A549 (cell line): Measurements from ENCODE around the gene RNU1-2.
"Not testable (repeated sequence)": the region's sequence is repeated elsewhere in the genome, so short reads cannot be mapped to it uniquely, and the experiment has no call there.

ENCODE experiments used
- CBX2 ChIP-seq: fragments of 200-600 bp; sonication (generic); IDR thresholded peaks from 2 replicates; pipeline ENCODE4 v1.6.1; 2016; ENCODE audit warnings: low read depth, mild to moderate bottlenecking, borderline replicate concordance
- CEBPB ChIP-seq, 2 experiments: fragments of >200 bp in 1 of 2; sonication (Bioruptor Twin) in 1 of 2; formaldehyde crosslinking in 1 of 2; IDR thresholded peaks; 2 replicates each; pipeline ENCODE4 v1.6.1; 2012 to 2016
- ELK1 ChIP-seq: fragments of 150-350 bp; IDR thresholded peaks from 2 replicates; pipeline ENCODE4 v1.6.1; 2014; ENCODE audit warnings: low read depth, mild to moderate bottlenecking, low read length
- HMGXB4 ChIP-seq: fragments of 250-450 bp; sonication (Bioruptor Pico); IDR thresholded peaks from 2 replicates; pipeline ENCODE4 v1.5.0; 2021; ENCODE audit warnings: mild to moderate bottlenecking, moderate library complexity, borderline replicate concordance
- NPAS2 ChIP-seq: fragments of 250-450 bp; sonication (Bioruptor Pico); IDR thresholded peaks from 2 replicates; pipeline ENCODE4 v1.8.0; 2022; ENCODE audit warnings: mild to moderate bottlenecking, moderate library complexity, borderline replicate concordance
- POLR2A ChIP-seq: IDR thresholded peaks from 2 replicates; pipeline ENCODE4 v1.6.1; 2012; ENCODE audit warnings: mild to moderate bottlenecking, low read length
- RAD21 ChIP-seq, 2 experiments: fragments of >200 bp in 1 of 2; sonication (Bioruptor Twin) in 1 of 2; formaldehyde crosslinking in 1 of 2; IDR thresholded peaks in 1 of 2; conservative IDR thresholded peaks in 1 of 2; 2 replicates in 1 of 2; 3 replicates in 1 of 2; pipeline ENCODE4 v1.6.1; 2012 to 2018; ENCODE audit warnings: inconsistent platforms in 1 of 2
- RARB ChIP-seq: fragments of 250-450 bp; sonication (Bioruptor Pico); IDR thresholded peaks from 2 replicates; pipeline ENCODE4 v1.8.0; 2021; ENCODE audit warnings: mild to moderate bottlenecking, moderate library complexity
- ZFP36 ChIP-seq: fragments of 450-650 bp; IDR thresholded peaks from 2 replicates; pipeline ENCODE4 v1.6.1; 2014; ENCODE audit warnings: borderline replicate concordance; ENCODE audit not compliant: partially characterized antibody
- TF ChIP-seq, protein P1 (sequence below): fragments of 450-650 bp; IDR thresholded peaks from 2 replicates; pipeline ENCODE4 v1.6.1; 2014; ENCODE audit warnings: antibody characterized with exemption
- TF ChIP-seq, protein P2 (sequence below): fragments of >200 bp; sonication (Bioruptor Twin); formaldehyde crosslinking; IDR thresholded peaks from 3 replicates; pipeline ENCODE4 v1.5.1; 2016
- TF ChIP-seq, protein P3 (sequence below): IDR thresholded peaks from 2 replicates; pipeline ENCODE4 v1.6.1; 2012

GRCh38 chr1:16912742-16913141, 17.0 kb downstream of the RNU1-2 start:
- TF ChIP-seq POLR2A; NPAS2 (CRISPR knock-in tag); ZFP36; HMGXB4 (CRISPR knock-in tag); CBX2; ELK1; RAD21 (conservative IDR thresholded peaks at IDR 0.05 in 1 of 2, IDR thresholded peaks at IDR 0.05 in 1 of 2); RARB (CRISPR knock-in tag); CEBPB (IDR thresholded peaks at IDR 0.05): not testable (repeated sequence)
- TF ChIP-seq, protein P1, sequence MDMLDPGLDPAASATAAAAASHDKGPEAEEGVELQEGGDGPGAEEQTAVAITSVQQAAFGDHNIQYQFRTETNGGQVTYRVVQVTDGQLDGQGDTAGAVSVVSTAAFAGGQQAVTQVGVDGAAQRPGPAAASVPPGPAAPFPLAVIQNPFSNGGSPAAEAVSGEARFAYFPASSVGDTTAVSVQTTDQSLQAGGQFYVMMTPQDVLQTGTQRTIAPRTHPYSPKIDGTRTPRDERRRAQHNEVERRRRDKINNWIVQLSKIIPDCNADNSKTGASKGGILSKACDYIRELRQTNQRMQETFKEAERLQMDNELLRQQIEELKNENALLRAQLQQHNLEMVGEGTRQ = not testable (repeated sequence)
- TF ChIP-seq, protein P2, sequence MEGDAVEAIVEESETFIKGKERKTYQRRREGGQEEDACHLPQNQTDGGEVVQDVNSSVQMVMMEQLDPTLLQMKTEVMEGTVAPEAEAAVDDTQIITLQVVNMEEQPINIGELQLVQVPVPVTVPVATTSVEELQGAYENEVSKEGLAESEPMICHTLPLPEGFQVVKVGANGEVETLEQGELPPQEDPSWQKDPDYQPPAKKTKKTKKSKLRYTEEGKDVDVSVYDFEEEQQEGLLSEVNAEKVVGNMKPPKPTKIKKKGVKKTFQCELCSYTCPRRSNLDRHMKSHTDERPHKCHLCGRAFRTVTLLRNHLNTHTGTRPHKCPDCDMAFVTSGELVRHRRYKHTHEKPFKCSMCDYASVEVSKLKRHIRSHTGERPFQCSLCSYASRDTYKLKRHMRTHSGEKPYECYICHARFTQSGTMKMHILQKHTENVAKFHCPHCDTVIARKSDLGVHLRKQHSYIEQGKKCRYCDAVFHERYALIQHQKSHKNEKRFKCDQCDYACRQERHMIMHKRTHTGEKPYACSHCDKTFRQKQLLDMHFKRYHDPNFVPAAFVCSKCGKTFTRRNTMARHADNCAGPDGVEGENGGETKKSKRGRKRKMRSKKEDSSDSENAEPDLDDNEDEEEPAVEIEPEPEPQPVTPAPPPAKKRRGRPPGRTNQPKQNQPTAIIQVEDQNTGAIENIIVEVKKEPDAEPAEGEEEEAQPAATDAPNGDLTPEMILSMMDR = not testable (repeated sequence)
- TF ChIP-seq, protein P3, sequence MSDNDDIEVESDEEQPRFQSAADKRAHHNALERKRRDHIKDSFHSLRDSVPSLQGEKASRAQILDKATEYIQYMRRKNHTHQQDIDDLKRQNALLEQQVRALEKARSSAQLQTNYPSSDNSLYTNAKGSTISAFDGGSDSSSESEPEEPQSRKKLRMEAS = not testable (repeated sequence)
